Common myeloid progenitor, CD34-positive (primary cell): ENCODE measurements around the gene PCDHGB3.
A peak's percentile ranks its signal among the peaks of the same experiment; 100 is the strongest.
"Not testable (repeated sequence)": the region's sequence is repeated elsewhere in the genome, so short reads cannot be mapped to it uniquely, and the experiment has no call there.

Source experiments
- CTCF ChIA-PET: fragments of 350-600 bp; sonication (Branson Sonifier 250); formaldehyde crosslinking; loops from one replicate; lab custom pipeline; 2021; ENCODE audit warnings: antibody characterized with exemption; lab: Charles Lee
- POLR2A ChIA-PET: fragments of 350-600 bp; sonication (Branson Sonifier 250); formaldehyde crosslinking; loops from one replicate; lab custom pipeline; 2021; ENCODE audit warnings: antibody characterized with exemption; lab: Charles Lee
- DNase-seq, 3 donors: peaks; one replicate each; pipeline versions ENCODE4 v3.0.0 to v3.0.0-alpha.2; 2013
- H3K27ac ChIP-seq, 2 experiments: 1 replicate in 1 of 2; 2 replicates in 1 of 2; pipeline ENCODE4 v1.7.0; 2013; ENCODE audit warnings: inconsistent platforms in 2 of 2, low read length in 2 of 2, mild to moderate bottlenecking in 2 of 2, low read depth in 1 of 2, moderate library complexity in 1 of 2; ENCODE audit not compliant: severe bottlenecking in 2 of 2, insufficient read depth in 1 of 2, poor library complexity in 1 of 2
- H3K27me3 ChIP-seq, 5 experiments: replicated peaks in 2 of 5; 1 replicate in 3 of 5; 2 replicates in 2 of 5; pipeline versions ENCODE4 v1.6.1 to v1.7.0; 2013; ENCODE audit warnings: low read length in 4 of 5, mild to moderate bottlenecking in 2 of 5, moderate library complexity in 2 of 5, inconsistent platforms in 1 of 5; ENCODE audit not compliant: insufficient read depth in 5 of 5, control insufficient read depth in 4 of 5
- H3K36me3 ChIP-seq, 4 experiments: 1 replicate in 2 of 4; 2 replicates in 2 of 4; pipeline versions ENCODE4 v1.6.1 to v1.7.0; 2013; ENCODE audit warnings: low read length in 3 of 4, control low read depth in 1 of 4, mild to moderate bottlenecking in 1 of 4; ENCODE audit not compliant: control insufficient read depth in 4 of 4, insufficient read depth in 4 of 4
- H3K4me1 ChIP-seq, 4 experiments: 1 replicate in 3 of 4; 2 replicates in 1 of 4; pipeline versions ENCODE4 v1.6.1 to v1.7.1; 2013; ENCODE audit warnings: low read length in 3 of 4, mild to moderate bottlenecking in 3 of 4, control low read depth in 1 of 4, inconsistent platforms in 1 of 4, moderate library complexity in 1 of 4; ENCODE audit not compliant: control insufficient read depth in 4 of 4, insufficient read depth in 4 of 4; ENCODE audit errors: control extremely low read depth in 1 of 4
- H3K4me3 ChIP-seq, 7 experiments: 1 replicate in 4 of 7; 2 replicates in 3 of 7; pipeline versions ENCODE4 v1.5.1 to v1.7.0; 2013; ENCODE audit warnings: mild to moderate bottlenecking in 7 of 7, low read length in 6 of 7, moderate library complexity in 6 of 7, inconsistent platforms in 2 of 7, low read depth in 2 of 7, control low read depth in 1 of 7; ENCODE audit not compliant: insufficient read depth in 4 of 7, control insufficient read depth in 1 of 7; ENCODE audit errors: extremely low read depth in 1 of 7
- H3K9me3 ChIP-seq, 5 experiments: 1 replicate in 4 of 5; 2 replicates in 1 of 5; pipeline versions ENCODE4 v1.6.1 to v1.7.1; 2013; ENCODE audit warnings: low read length in 4 of 5, mild to moderate bottlenecking in 2 of 5, inconsistent platforms in 1 of 5, low read depth in 1 of 5, moderate library complexity in 1 of 5; ENCODE audit not compliant: control insufficient read depth in 4 of 5, insufficient read depth in 2 of 5; ENCODE audit errors: control extremely low read depth in 1 of 5
- WGBS: methylation state at CpG from one replicate; pipeline ENCODE4 v1.1.5; 2013; ENCODE audit not compliant: insufficient coverage; 5-methylcytosine and 5-hydroxymethylcytosine counted together

Gene PCDHGB3

GRCh38 chr5:141412854-141413539 is 43.0 kb downstream of the PCDHGB3 start, which contains the start of gene PCDHGA10:
Gene PCDHGA10, plus strand, starts transcription at chr5:141412987. Its CDS starts 189 bp downstream, at chr5:141413176.
- CTCF ChIA-PET, result interaction anchor here (0.6 to 7.4 kb wide), 26 partner anchors 8 to 154 kb away, joined by 3 to 77 read pairs (median 4); partner anchors contain the start of genes PCDHGA11, PCDHGA12, PCDHGA2 and PCDHGB3
- Histone ChIP-seq H3K27me3 (peaks cover 24 to 85% (median 38%) of the 10 kb centered on the region in 5 experiments), H3K27ac (no peak within 1 kb of the TSS)

GRCh38 chr5:141413540-141414069 is 43.6 kb downstream of the PCDHGB3 start:
- Histone ChIP-seq H3K4me3 (peak overlapping the region in 6 of 7 experiments; percentile 43 to 84 (median 62)), H3K4me1 (peaks cover 0 to 15% (median 10%) of the 10 kb centered on the region in 4 experiments), H3K9me3 (peaks cover 5 to 40% (median 31%) of the 10 kb centered on the region in 5 experiments), H3K36me3 (peaks cover 0 to 4% (median 0%) of the 10 kb centered on the region in 4 experiments), H3K27ac (no peak overlapping the region), H3K27me3 (peaks cover 27 to 85% (median 34%) of the 10 kb centered on the region in 5 experiments)
- ChIA-PET POLR2A (no interaction called here), CTCF (interaction anchor here (0.9 to 7.4 kb wide), 24 partner anchors 7 to 153 kb away, joined by 3 to 77 read pairs (median 5); partner anchors contain the start of genes PCDHGA11, PCDHGA12, PCDHGB3 and PCDHGB4)
- 15% methylated on average over 22 of the region's 25 CpGs for WGBS
- no peak for DNase-seq

More at GRCh38 chr5:141412854-141413539, 43.0 kb downstream of the PCDHGB3 start, which contains the start of gene PCDHGA10:
- peaks cover 0 to 15% (median 10%) of the 10 kb centered on the region in 4 experiments for H3K4me1 ChIP-seq
- H3K36me3 ChIP-seq, result peaks cover 0 to 4% (median 0%) of the 10 kb centered on the region in 4 experiments
- peak within 1 kb of the TSS; percentile 27 to 84 (median 68) for H3K4me3 ChIP-seq
- 12% methylated on average over 19 of the region's 31 CpGs for WGBS
- POLR2A ChIA-PET, result no interaction called here
- DNase-seq, result peak; percentile 64 to 87 (median 87)
- peaks cover 5 to 41% (median 32%) of the 10 kb centered on the region in 5 experiments for H3K9me3 ChIP-seq

GRCh38 chr5:141414548-141415274 is 44.7 kb downstream of the PCDHGB3 start:
- H3K36me3 ChIP-seq, H3K27ac ChIP-seq, POLR2A ChIA-PET, DNase-seq: not testable (repeated sequence)
- Histone ChIP-seq H3K9me3 (peaks cover 1 to 40% (median 31%) of the 10 kb centered on the region in 5 experiments), H3K4me1 (peaks cover 0 to 21% (median 10%) of the 10 kb centered on the region in 4 experiments), H3K27me3 (peaks cover 26 to 85% (median 30%) of the 10 kb centered on the region in 5 experiments), H3K4me3 (peak overlapping the region in 1 of 7 experiments; percentile 3)
- CTCF ChIA-PET, result interaction anchor here (1.1 to 7.4 kb wide), 10 partner anchors 15 to 152 kb away, joined by 3 to 77 read pairs (median 14); partner anchors contain the start of genes PCDHGA12, PCDHGB4 and PCDHGB5
- 28% methylated on average over 32 of the region's 46 CpGs for WGBS

GRCh38 chr5:141415275-141415618 is 45.2 kb downstream of the PCDHGB3 start:
- CTCF ChIA-PET, result interaction anchor here (3.2 to 7.4 kb wide), 4 partner anchors 108 to 148 kb away, joined by 9 to 77 read pairs (median 48); no protein-coding TSS in a partner anchor
- POLR2A ChIA-PET, H3K36me3 ChIP-seq, H3K27ac ChIP-seq: not testable (repeated sequence)
- Histone ChIP-seq H3K9me3 (peaks cover 1 to 38% (median 29%) of the 10 kb centered on the region in 5 experiments), H3K4me3 (peak overlapping the region in 3 of 7 experiments; percentile 3 to 26 (median 16)), H3K4me1 (peaks cover 0 to 21% (median 10%) of the 10 kb centered on the region in 4 experiments), H3K27me3 (peaks cover 24 to 83% (median 31%) of the 10 kb centered on the region in 5 experiments)
- DNase-seq, result peak in 2 of 3 donors; percentile 39 to 62
- WGBS, result 12% methylated on average over 11 of the region's 24 CpGs

GRCh38 chr5:141417494-141418172 is 47.6 kb downstream of the PCDHGB3 start, which contains the start of gene PCDHGB7:
Gene PCDHGB7, plus strand, starts transcription at chr5:141417677. Its CDS starts 183 bp downstream, at chr5:141417860.
- Histone ChIP-seq H3K9me3 (peaks cover 0 to 52% (median 39%) of the 10 kb centered on the region in 5 experiments), H3K27me3 (peaks cover 35 to 90% (median 41%) of the 10 kb centered on the region in 5 experiments), H3K4me1 (peaks cover 0 to 27% (median 18%) of the 10 kb centered on the region in 4 experiments), H3K4me3 (peak within 1 kb of the TSS; percentile 44 to 80 (median 60))
- H3K36me3 ChIP-seq, POLR2A ChIA-PET, H3K27ac ChIP-seq: not testable (repeated sequence)
- CTCF ChIA-PET, result interaction anchor here (0.6 to 7.4 kb wide), 17 partner anchors 12 to 192 kb away, joined by 3 to 77 read pairs (median 6); partner anchors contain the start of genes PCDHGA12, PCDHGA9, PCDHGC5 and TAF7
- WGBS, result 1% methylated on average over 27 of the region's 47 CpGs
- DNase-seq, result peak; percentile 82 to 88 (median 88)
